Stimulated activated CD4-positive, alpha-beta T cell treated with anti-CD3 and anti-CD28 coated beads, Interleukin-12 subunit alpha, Interleukin-12 subunit beta, amount 100 ng/mL, for 4 hours (primary cell): Measurements from ENCODE around the gene CCDC13.
"Not testable (repeated sequence)": the region's sequence is repeated elsewhere in the genome, so short reads cannot be mapped to it uniquely, and the experiment has no call there.

ENCODE experiments used
- DNase-seq: peaks from one replicate; pipeline ENCODE4 v3.0.0-alpha.2; 2020

Gene CCDC13

GRCh38 chr3:42772670-42773408 lies at the start of gene CCDC13:
CCDC13 (minus strand) TSS chr3:42773253; CDS start chr3:42758345, 14,908 bp downstream.
- DNase-seq, result peak; percentile 85

DNA sequence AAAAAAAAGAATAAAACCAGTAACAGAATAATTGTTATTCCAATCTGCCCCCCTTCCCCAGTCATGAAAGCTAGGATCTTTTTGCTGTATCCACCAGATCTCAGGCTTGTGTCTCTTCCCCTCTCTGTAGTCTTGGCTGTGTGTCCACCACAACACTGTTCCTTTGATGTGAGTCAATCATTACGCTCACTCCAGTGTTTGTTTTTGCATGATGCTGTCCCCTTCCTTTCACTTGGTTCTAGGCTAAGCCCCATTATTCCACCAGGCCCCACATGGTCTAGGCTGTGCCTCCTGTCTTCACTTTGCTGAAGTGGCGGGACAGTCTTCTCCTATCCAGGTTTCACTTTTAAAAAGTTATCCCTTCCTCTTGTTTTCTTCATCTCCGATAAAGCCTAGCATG lies 49.8 kb upstream of the CCDC13 start:
- DNase-seq, result no peak

DNA sequence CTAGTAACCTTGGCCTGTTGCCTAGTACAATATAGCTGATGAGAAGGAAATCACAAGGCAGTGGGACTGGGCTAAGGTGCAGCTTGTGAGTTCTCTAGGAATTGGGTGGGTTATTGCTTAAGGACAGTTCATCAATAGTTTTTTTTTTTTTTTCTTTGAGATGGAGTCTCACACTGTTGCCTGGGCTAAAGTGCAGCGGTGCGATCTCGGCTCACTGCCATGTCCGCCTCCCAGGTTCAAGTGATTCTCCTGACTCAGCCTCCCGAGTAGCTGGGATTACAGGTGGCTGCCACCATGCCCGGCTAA lies 47.6 kb upstream of the CCDC13 start:
- no peak for DNase-seq

GRCh38 chr3:42819351-42819965 lies 46.4 kb upstream of the CCDC13 start:
- no peak for DNase-seq

DNA sequence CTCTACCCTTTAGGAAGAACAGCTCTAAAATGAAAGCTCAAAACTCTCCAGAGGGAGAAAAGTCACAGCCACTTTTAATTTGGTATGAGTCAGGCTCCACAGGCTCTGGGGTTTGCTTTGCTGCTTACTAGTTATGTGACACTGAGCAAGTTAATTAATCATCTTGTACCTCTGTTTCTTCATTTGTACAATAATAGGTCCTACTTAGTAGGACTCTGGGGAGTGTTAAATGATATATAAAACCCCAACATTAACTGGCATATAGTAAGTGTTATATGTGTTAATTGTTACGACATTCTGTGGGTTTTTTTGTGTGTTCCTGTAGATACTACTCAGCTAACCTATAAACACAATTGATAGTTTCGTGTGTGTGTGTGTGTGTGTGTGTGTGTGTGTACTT lies 42.8 kb upstream of the CCDC13 start:
- no peak for DNase-seq

- no peak for DNase-seq
These were observed 42.0 kb upstream of the CCDC13 start for GRCh38 chr3:42814914-42815507.

DNA sequence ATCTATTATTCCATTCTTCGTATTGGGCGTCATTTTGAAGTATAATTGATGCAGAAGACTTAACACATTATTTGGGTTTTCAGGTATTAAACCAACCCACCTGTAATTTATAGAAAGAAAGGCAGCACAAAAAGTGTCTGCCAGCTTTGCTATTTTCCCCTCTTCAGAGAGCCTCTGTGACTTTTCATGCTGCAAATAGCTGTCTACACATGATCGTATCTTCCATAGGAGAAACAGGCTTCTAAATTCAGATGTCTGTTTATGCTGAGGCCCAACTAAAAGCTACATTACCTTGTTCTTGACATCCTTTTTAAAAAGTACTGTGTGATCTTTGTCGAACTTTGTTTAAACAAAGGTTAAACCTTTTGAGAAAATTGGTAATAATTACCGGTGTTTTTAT lies 41.2 kb upstream of the CCDC13 start:
- DNase-seq, result no peak

- not testable (repeated sequence) for DNase-seq
These were observed 38.2 kb upstream of the CCDC13 start for GRCh38 chr3:42811118-42811883.

DNA sequence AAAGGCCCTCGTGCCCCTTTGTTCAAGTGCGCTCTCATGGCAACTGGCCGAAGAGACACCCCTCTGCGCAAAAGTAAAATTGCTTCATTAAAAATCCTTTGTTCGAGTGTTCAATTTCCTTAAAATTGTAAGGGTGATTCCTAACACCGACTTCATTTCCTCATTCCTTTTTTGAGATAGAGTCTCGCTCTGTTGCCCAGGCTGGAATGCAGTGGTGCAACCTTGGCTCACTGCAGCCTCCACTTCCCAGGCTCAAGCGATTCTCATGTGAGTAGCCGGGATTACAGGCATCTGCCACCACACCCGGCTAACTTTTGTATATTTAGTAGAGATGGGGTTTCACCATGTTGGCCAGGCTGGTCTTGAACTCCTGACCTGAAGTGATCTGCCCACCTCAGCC lies 37.7 kb upstream of the CCDC13 start:
- not testable (repeated sequence) for DNase-seq

DNA sequence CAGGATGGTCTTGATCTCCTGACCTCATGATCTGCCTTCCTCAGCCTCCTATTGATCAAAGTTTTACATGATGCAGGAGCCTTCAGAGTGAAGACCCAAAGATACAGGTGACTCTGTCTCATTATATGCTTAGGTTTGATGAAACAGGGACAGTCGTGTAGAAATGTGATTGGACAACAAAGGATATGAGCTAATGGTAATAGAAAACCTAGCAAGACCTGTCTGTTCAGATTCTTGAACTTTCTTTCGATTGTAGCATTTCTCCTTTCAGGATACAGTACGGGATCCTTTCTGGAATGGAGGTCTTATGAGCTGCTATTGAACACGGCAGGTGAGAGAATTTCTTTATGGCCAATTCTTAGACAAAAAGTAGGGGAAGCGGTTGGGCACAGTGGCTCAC lies 36.1 kb upstream of the CCDC13 start, which contains the start of gene ACKR2:
ACKR2 (plus strand) TSS at position 244 of the 400 bp plus-strand sequence. CDS start 55,058 bp downstream, outside the sequence.
- no peak for DNase-seq

- no peak for DNase-seq
These were observed 34.9 kb upstream of the CCDC13 start for GRCh38 chr3:42807929-42808328.

GRCh38 chr3:42805141-42805821 lies 32.2 kb upstream of the CCDC13 start:
- DNase-seq, result no peak

DNA sequence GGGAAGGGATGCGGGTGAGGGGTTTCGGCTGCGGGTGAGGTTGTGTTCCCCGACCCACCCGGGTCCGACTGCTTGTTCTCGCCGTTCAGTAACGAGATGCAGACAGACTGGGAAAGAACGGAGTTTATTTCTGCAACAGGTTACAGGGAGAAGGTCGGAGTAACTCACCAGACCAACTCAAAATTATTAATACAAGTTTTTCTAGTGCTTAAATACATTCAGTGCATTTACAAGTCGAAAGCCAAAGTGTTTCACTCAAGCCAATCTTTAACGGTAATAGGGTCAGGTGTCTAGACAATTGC lies 31.7 kb upstream of the CCDC13 start:
- no peak for DNase-seq

- DNase-seq, result peak; percentile 91
These were observed 31.2 kb upstream of the CCDC13 start, which contains the start of gene HIGD1A for GRCh38 chr3:42804106-42804830. HIGD1A (minus strand) TSS chr3:42804490; CDS start chr3:42794253, 10,237 bp downstream.

DNA sequence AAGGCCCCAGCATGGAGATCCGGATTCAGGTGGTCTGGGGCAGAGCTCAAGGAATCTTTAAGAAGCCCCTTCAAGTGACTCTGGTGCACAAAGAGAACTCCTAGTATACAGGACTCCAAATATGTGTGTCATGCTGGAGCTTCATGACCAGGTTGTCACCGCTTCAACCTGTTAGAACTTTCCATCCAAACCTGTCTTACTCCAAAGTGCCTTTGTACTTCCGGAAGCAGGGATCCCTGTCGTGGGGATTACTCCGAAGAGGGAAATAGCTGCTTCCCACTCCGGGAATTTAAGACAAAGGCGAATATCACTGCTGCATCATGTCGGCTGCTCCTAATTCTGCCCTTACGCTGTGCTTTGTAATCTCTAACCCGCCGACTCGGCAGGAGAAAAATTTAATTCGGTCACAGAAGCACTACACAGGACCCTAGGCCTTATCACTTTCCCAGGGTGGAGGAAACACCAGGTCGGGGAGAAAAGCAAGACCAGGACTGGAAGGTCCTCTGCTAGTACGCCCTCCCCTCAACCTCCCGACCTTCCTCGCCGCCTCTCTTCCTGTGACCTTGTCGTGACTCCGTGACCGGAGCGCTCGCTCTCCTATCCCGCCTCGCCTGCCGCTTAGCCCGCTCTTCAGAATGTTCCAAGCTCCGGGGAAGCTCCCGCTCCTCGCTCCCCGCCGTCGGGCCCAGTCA lies 30.5 kb upstream of the CCDC13 start:
- no peak for DNase-seq

- no peak for DNase-seq
These were observed 29.9 kb upstream of the CCDC13 start for GRCh38 chr3:42802876-42803413.

DNA sequence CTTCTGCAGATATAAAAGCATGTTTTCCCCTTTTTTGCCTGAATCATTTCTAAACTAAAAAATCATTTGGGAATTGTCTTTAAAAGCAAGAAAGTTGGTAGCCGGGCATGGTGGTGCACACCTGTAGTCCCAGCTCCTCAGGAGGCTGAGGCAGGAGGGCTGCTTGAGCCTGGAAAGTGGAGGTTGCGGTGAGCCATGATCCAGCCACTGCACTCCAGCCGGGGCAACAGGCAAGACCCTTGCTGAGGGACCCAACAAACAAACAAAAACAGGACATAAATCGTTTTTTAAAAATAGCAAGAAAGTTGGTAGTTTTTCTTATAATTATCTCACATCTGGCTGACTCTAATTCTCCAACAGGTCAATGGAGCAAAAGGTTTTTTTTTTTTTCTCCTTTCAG lies 28.7 kb upstream of the CCDC13 start:
- DNase-seq, result no peak

- no peak for DNase-seq
These were observed 28.1 kb upstream of the CCDC13 start for GRCh38 chr3:42801048-42801620.

GRCh38 chr3:42800251-42800650 lies 27.2 kb upstream of the CCDC13 start:
- DNase-seq, result no peak

- no peak for DNase-seq
These were observed 26.3 kb upstream of the CCDC13 start for GRCh38 chr3:42799376-42799775.

DNA sequence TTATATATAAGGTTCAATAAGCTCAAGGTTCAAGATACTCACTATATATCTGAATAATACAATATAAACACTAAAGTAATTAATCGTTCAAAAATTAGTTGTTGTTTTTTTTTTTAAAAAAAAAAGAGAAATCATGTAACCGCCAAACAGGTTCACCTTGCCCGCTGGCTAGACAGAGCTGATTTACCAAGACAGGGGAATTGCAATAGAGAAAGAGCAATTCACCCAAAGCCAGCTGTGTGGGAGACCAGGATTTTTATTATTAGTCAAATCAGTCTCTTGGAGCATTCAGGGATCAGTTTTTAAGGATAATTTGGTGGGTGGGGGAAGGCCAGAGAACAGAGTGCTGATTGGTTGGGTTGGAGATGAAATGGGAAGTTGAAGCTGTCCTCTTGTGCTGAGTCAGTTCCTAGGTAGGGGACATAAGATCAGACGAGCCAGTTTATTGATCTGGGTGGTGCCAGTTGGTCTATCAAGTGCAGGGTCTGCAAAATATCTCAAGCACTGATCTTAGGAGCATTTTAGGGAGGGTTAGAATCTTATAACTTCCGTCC lies 23.4 kb upstream of the CCDC13 start:
- no peak for DNase-seq
